Stomach (tissue), 9 donors: ENCODE results near the gene ABCA7. TPM values are rescaled to one million over a fixed set of nuclear protein-coding genes. Genes with fewer than 3 reads are reported as not detected.

Source experiments
- DNase-seq, 2 donors: peaks; one replicate each; pipeline versions ENCODE4 v3.0.0 to v3.0.0-alpha.2; 2013 to 2019
- H3K27ac ChIP-seq, 5 donors: fragments of 200-600 bp in 4 of 5; sonication (generic) in 4 of 5; one replicate each; pipeline ENCODE4 v1.5.1; 2013 to 2019; ENCODE audit warnings: mild to moderate bottlenecking in 1 of 5, moderate library complexity in 1 of 5
- H3K27me3 ChIP-seq, 3 donors: fragments of 200-600 bp; sonication (generic); one replicate each; pipeline ENCODE4 v1.5.1; 2017 to 2019; ENCODE audit warnings: mixed run types in 1 of 3
- H3K36me3 ChIP-seq, 4 donors: fragments of 200-600 bp; sonication (generic); 1 replicate in 3 of 4; 2 replicates in 1 of 4; pipeline ENCODE4 v1.5.1; 2016 to 2019
- H3K4me1 ChIP-seq, 4 donors: fragments of 200-600 bp; sonication (generic); one replicate each; pipeline ENCODE4 v1.5.1; 2016 to 2019
- H3K4me3 ChIP-seq, 4 donors: fragments of 200-600 bp; sonication (generic) in 3 of 4; one replicate each; pipeline ENCODE4 v1.5.1; 2016 to 2019; ENCODE audit warnings: mild to moderate bottlenecking in 1 of 4
- H3K9me3 ChIP-seq, 4 donors: fragments of 200-600 bp; sonication (generic); one replicate each; pipeline ENCODE4 v1.5.1; 2016 to 2019
- EP300 ChIP-seq: sonication (generic); formaldehyde crosslinking; IDR thresholded peaks from one replicate; pipeline ENCODE4 v1.6.1; 2017; ENCODE audit warnings: antibody characterized with exemption
- POLR2A ChIP-seq, 4 donors: fragments of 450-650 bp; IDR thresholded peaks; one replicate each; pipeline ENCODE4 v1.6.1; 2016; ENCODE audit warnings: antibody characterized with exemption in 4 of 4, control low read depth in 2 of 4, mild to moderate bottlenecking in 1 of 4, moderate library complexity in 1 of 4
- POLR2AphosphoS5 ChIP-seq, 3 donors: sonication (generic); formaldehyde crosslinking; IDR thresholded peaks; one replicate each; pipeline ENCODE4 v1.6.1; 2016; ENCODE audit warnings: antibody characterized with exemption in 3 of 3
- WGBS, 5 donors: extraction: QIAGEN DNeasy Blood & Tissue Kit in 3 of 5; methylation state at CpG; one replicate each; pipeline versions ENCODE4 v1.1.5 to v1.1.7; 2013 to 2018; 5-methylcytosine and 5-hydroxymethylcytosine counted together
- intact Hi-C: fragments of 100-400 bp; cut with DNase I; formaldehyde crosslinking; loops from one replicate; pipeline ENCODE4 v1.15.1; 2023; ENCODE audit warnings: low total_unique reads
- polyA plus RNA-seq, 3 donors: library from polyadenylated mRNA; stranded (reverse); fragments of 200-250 nt; gene quantifications; one replicate each; pipeline ENCODE4 v1.2.3, GENCODE V29; 2013
- total RNA-seq, 5 donors: library from RNA; depleted of rRNA; stranded (reverse); fragments of >200 nt; gene quantifications; one replicate each; pipeline versions ENCODE4 v1.1.0 to v1.2.3, GENCODE V29; 2014 to 2016
- TF ChIP-seq, protein P1 (sequence below), 7 experiments: fragments of 450-650 bp in 4 of 7; fragments of 200-600 bp in 3 of 7; sonication (generic) in 3 of 7; IDR thresholded peaks; one replicate each; pipeline ENCODE4 v1.5.1; 2016 to 2019; ENCODE audit warnings: antibody characterized with exemption in 7 of 7, control low read depth in 2 of 7, mild to moderate bottlenecking in 1 of 7
- donor health status: healthy with polysubstance abuse.
- donor health status: Bipolar disorder and iron deficiency.
- donor health status: healthy.

The ABCA7 gene
- total and polyA plus RNA-seq, 8 donors: 5.1 to 144 (median 34.7) TPM

DNA sequence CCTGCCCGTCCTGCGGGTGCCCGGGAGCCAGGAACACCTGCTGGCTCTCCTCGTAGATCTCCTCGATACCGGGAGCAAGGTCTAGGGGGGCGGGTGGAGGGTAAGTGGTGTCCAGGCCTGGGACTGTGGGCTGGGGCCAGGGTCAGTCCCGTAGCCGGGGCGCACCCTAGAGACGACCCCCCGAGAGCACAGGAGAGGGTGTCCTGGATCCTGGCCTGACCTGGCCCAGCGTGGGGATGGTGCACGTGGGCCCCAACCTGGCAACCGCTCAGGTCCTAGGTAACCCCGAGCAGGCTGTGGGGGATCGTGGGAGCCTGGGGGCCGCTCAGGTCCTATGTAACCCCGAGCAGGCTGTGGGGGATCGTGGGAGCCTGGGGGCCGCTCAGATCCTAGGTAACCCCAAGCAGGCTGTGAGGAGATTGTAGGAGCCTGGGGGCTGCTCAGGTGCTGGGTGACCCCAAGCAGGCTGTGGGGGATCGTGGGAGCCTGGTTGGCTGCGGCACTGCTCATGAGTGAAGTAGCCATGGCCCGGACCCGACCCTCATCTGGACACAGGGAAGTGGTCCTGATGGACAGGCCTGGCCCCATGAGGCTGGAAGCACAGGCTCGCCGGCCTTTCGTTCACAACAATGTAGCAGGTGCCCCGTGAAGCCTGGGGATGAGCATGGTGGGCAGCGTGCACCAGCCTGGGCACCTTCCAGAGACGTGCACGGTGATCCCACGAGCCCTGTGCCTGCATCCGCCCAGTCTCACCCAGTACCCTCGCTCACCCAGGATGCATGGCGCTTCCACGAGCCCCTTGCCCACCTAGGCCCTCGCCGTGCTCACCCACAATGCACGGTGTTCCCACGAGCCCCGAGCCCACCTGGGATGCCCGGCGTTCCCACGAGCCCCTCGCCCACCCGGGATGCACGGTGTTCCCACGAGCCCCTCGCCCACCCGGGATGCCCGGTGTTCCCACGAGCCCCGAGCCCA, 70.1 kb downstream of the ABCA7 start:
- Histone ChIP-seq H3K4me3 (no peak overlapping the region), H3K36me3 (peaks cover 60 to 94% (median 90%) of the 10 kb centered on the region in 4 donors), H3K27me3 (no peaks in the 10 kb centered on the region), H3K4me1 (peaks cover 32 to 67% (median 57%) of the 10 kb centered on the region in 4 donors), H3K27ac (no peak overlapping the region), H3K9me3 (no peaks in the 10 kb centered on the region)
- DNase-seq: no peak
- intact Hi-C loops: loop anchor here (5.0 kb wide), 1 partner anchor 72 kb away; no protein-coding TSS in a partner anchor
- TF ChIP-seq POLR2AphosphoS5 (IDR thresholded peaks at IDR 0.05) (no peak), EP300 (no peak), POLR2A (IDR thresholded peaks at IDR 0.05) (no peak)
- TF ChIP-seq, protein P1, sequence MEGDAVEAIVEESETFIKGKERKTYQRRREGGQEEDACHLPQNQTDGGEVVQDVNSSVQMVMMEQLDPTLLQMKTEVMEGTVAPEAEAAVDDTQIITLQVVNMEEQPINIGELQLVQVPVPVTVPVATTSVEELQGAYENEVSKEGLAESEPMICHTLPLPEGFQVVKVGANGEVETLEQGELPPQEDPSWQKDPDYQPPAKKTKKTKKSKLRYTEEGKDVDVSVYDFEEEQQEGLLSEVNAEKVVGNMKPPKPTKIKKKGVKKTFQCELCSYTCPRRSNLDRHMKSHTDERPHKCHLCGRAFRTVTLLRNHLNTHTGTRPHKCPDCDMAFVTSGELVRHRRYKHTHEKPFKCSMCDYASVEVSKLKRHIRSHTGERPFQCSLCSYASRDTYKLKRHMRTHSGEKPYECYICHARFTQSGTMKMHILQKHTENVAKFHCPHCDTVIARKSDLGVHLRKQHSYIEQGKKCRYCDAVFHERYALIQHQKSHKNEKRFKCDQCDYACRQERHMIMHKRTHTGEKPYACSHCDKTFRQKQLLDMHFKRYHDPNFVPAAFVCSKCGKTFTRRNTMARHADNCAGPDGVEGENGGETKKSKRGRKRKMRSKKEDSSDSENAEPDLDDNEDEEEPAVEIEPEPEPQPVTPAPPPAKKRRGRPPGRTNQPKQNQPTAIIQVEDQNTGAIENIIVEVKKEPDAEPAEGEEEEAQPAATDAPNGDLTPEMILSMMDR (IDR thresholded peaks at IDR 0.05): no peak
- 91 to 93% (median 92%) methylated on average over 39 to 54 of the region's 54 CpGs for WGBS, 5 donors

DNA sequence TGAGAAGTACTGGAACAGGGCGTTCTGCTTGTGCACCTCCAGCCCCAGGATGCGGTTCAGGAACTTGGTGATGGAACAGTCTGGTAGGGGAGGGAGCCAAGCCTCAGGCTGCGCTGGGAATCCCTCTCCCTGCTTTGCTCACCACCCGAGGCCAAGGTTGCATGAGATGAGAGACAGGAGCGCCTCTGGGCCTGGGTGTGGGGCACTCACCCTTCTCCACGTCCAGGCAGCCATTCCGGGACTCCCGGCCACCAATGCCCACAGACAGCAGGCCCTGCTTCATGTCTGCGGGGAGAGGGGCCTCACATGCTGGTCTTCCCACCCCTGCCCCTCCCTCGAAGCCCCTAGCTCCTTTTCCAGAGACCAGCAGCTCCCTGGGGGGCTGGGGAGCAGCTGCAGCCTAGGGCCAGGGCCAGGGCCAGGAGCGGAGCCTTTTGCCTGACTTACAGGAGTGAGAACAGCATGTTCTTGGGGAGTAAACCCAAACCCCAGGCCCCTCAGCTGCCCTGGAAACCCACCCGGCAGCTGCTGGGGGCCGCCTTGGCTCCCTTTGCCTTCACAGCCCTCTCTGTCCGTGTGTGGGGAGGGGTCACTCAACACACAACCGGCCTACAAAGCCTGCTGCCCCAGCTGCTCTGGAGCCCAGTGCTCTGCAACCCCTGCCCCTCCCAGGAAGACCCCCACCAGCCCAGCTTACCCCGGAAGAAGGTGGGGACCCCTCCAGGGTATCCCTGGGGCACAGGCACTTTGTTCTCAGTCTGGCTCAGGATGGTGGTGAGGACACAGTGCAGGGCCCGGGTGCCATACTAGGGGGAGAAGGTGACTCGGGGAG, 71.1 kb downstream of the ABCA7 start:
- H3K27ac ChIP-seq: peak overlapping the region in 4 of 5 donors; percentile 53 to 87 (median 81)
- WGBS, 5 donors: 74 to 89% (median 85%) methylated on average over 12 to 18 of the region's 18 CpGs
- TF ChIP-seq POLR2AphosphoS5 (IDR thresholded peaks at IDR 0.05) (no peak), POLR2A (IDR thresholded peaks at IDR 0.05) (no peak), EP300 (no peak)
- TF ChIP-seq, protein P1 (IDR thresholded peaks at IDR 0.05): no peak

DNA sequence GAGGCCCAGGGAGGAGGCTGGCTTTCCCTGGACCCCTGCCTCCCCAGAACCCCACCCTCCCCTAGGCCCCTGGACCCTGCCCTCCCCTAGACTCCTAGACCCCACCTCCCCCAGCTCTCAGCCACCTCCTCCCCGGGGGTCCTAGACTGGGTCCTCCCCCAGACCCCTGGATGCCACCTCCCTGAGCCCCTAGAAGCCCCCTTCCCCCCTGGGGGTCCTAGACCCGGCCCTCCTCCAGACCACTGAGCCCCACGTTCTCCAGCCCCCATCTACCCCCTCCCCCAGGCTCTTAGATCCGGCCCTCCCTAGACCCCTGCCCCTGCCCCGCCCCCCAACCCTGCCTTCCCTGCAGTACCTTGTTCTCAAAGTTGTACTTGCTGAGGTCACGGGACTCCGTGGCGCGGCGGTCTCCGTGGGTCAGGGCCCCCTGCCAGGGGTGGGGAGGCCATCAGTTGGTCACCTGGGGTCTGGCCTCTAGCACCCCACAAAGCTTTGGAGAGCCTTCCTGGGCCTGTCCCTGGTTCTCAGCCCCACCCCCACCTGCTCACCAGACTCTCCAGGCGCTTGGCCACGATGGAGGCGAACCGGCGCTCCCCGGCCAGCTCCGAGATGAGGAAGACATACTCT, 71.8 kb downstream of the ABCA7 start:
- no peak for DNase-seq
- Histone ChIP-seq H3K27ac (peak overlapping the region; percentile 12 to 87 (median 78)), H3K4me3 (peak overlapping the region in 1 of 4 donors; percentile 29), H3K36me3 (peaks cover 65 to 100% (median 96%) of the 10 kb centered on the region in 4 donors), H3K9me3 (no peaks in the 10 kb centered on the region), H3K27me3 (no peaks in the 10 kb centered on the region), H3K4me1 (peaks cover 24 to 50% (median 40%) of the 10 kb centered on the region in 4 donors)
- no peak for TF ChIP-seq EP300
- no peak for TF ChIP-seq POLR2AphosphoS5 (IDR thresholded peaks at IDR 0.05)
- no peak for TF ChIP-seq POLR2A (IDR thresholded peaks at IDR 0.05)
- TF ChIP-seq, protein P1 (IDR thresholded peaks at IDR 0.05): no peak
- intact Hi-C loops: loop anchor here (5.0 kb wide), 1 partner anchor 71 kb away; no protein-coding TSS in a partner anchor
- WGBS, 5 donors: 42 to 65% (median 55%) methylated on average over 11 to 18 of the region's 18 CpGs

More for the DNA sequence above, 71.1 kb downstream of the ABCA7 start:
- DNase-seq: no peak
- intact Hi-C loops: loop anchor here (5.0 kb wide), 1 partner anchor 71 kb away; no protein-coding TSS in a partner anchor
- Histone ChIP-seq H3K4me3 (no peak overlapping the region), H3K9me3 (no peaks in the 10 kb centered on the region), H3K4me1 (peaks cover 24 to 57% (median 47%) of the 10 kb centered on the region in 4 donors), H3K36me3 (peaks cover 65 to 100% (median 96%) of the 10 kb centered on the region in 4 donors), H3K27me3 (no peaks in the 10 kb centered on the region)
